ENCODE measurements around the gene ILDR1. TPM values are rescaled to one million over a fixed set of nuclear protein-coding genes. Genes with fewer than 3 reads are reported as not detected.

Gene ILDR1
- total RNA-seq, 1 experiment from 2014 or later, result 2.3 TPM

DNA sequence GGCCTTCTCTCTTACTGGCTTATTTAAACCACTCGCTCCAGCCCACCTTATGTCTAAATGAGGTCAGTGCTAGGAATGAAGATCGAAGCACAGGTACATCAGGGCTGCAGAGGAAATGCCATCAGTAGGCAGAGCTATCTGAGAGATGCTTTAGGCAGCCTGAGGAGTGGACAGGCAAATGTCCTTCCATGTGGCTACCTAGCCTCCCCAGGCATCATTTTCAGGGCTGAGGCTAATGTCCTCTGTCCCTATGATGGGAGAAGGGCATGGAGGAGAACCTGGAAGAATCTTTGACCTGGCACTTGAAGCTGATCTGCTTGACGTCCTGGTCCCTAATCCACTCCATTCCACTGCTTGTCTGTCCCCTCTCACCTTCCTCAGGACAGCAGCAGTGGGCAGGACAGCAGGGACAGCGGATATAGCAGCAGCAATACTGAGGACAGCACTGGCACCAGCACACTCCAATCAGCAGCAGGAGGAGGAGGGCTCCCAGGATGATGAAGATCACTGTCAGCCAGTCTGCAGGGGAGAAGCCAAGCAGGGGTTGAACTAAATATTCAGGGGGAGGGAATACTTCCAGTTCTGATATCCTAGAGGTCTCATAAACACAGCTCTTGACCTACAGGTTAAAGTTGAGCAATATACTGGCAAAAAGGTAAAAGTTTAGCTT is 21.0 kb downstream of the ILDR1 start (continued):
- TF ChIP-seq, protein P1, sequence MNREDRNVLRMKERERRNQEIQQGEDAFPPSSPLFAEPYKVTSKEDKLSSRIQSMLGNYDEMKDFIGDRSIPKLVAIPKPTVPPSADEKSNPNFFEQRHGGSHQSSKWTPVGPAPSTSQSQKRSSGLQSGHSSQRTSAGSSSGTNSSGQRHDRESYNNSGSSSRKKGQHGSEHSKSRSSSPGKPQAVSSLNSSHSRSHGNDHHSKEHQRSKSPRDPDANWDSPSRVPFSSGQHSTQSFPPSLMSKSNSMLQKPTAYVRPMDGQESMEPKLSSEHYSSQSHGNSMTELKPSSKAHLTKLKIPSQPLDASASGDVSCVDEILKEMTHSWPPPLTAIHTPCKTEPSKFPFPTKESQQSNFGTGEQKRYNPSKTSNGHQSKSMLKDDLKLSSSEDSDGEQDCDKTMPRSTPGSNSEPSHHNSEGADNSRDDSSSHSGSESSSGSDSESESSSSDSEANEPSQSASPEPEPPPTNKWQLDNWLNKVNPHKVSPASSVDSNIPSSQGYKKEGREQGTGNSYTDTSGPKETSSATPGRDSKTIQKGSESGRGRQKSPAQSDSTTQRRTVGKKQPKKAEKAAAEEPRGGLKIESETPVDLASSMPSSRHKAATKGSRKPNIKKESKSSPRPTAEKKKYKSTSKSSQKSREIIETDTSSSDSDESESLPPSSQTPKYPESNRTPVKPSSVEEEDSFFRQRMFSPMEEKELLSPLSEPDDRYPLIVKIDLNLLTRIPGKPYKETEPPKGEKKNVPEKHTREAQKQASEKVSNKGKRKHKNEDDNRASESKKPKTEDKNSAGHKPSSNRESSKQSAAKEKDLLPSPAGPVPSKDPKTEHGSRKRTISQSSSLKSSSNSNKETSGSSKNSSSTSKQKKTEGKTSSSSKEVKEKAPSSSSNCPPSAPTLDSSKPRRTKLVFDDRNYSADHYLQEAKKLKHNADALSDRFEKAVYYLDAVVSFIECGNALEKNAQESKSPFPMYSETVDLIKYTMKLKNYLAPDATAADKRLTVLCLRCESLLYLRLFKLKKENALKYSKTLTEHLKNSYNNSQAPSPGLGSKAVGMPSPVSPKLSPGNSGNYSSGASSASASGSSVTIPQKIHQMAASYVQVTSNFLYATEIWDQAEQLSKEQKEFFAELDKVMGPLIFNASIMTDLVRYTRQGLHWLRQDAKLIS (CRISPR knock-in tag; IDR thresholded peaks at IDR 0.05; ENCODE audit: borderline replicate concordance), result no peak
- TF ChIP-seq TEAD1 (CRISPR knock-in tag; IDR thresholded peaks at IDR 0.05), result no peak
- TF ChIP-seq ZNF121 (CRISPR knock-in tag; IDR thresholded peaks at IDR 0.05), result no peak
- TF ChIP-seq, protein P2, sequence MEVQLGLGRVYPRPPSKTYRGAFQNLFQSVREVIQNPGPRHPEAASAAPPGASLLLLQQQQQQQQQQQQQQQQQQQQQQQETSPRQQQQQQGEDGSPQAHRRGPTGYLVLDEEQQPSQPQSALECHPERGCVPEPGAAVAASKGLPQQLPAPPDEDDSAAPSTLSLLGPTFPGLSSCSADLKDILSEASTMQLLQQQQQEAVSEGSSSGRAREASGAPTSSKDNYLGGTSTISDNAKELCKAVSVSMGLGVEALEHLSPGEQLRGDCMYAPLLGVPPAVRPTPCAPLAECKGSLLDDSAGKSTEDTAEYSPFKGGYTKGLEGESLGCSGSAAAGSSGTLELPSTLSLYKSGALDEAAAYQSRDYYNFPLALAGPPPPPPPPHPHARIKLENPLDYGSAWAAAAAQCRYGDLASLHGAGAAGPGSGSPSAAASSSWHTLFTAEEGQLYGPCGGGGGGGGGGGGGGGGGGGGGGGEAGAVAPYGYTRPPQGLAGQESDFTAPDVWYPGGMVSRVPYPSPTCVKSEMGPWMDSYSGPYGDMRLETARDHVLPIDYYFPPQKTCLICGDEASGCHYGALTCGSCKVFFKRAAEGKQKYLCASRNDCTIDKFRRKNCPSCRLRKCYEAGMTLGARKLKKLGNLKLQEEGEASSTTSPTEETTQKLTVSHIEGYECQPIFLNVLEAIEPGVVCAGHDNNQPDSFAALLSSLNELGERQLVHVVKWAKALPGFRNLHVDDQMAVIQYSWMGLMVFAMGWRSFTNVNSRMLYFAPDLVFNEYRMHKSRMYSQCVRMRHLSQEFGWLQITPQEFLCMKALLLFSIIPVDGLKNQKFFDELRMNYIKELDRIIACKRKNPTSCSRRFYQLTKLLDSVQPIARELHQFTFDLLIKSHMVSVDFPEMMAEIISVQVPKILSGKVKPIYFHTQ (CRISPR knock-in tag; IDR thresholded peaks at IDR 0.05), result no peak
- TF ChIP-seq, protein P3, sequence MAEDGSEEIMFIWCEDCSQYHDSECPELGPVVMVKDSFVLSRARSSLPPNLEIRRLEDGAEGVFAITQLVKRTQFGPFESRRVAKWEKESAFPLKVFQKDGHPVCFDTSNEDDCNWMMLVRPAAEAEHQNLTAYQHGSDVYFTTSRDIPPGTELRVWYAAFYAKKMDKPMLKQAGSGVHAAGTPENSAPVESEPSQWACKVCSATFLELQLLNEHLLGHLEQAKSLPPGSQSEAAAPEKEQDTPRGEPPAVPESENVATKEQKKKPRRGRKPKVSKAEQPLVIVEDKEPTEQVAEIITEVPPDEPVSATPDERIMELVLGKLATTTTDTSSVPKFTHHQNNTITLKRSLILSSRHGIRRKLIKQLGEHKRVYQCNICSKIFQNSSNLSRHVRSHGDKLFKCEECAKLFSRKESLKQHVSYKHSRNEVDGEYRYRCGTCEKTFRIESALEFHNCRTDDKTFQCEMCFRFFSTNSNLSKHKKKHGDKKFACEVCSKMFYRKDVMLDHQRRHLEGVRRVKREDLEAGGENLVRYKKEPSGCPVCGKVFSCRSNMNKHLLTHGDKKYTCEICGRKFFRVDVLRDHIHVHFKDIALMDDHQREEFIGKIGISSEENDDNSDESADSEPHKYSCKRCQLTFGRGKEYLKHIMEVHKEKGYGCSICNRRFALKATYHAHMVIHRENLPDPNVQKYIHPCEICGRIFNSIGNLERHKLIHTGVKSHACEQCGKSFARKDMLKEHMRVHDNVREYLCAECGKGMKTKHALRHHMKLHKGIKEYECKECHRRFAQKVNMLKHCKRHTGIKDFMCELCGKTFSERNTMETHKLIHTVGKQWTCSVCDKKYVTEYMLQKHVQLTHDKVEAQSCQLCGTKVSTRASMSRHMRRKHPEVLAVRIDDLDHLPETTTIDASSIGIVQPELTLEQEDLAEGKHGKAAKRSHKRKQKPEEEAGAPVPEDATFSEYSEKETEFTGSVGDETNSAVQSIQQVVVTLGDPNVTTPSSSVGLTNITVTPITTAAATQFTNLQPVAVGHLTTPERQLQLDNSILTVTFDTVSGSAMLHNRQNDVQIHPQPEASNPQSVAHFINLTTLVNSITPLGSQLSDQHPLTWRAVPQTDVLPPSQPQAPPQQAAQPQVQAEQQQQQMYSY (CRISPR knock-in tag; IDR thresholded peaks at IDR 0.05), result peak; percentile 91
- no peak for TF ChIP-seq SMAD3 (CRISPR knock-in tag; IDR thresholded peaks at IDR 0.05; ENCODE audit: borderline replicate concordance)
- no peak for TF ChIP-seq ESRRA (CRISPR knock-in tag; IDR thresholded peaks at IDR 0.05; ENCODE audit: borderline replicate concordance)
- TF ChIP-seq, protein P4, sequence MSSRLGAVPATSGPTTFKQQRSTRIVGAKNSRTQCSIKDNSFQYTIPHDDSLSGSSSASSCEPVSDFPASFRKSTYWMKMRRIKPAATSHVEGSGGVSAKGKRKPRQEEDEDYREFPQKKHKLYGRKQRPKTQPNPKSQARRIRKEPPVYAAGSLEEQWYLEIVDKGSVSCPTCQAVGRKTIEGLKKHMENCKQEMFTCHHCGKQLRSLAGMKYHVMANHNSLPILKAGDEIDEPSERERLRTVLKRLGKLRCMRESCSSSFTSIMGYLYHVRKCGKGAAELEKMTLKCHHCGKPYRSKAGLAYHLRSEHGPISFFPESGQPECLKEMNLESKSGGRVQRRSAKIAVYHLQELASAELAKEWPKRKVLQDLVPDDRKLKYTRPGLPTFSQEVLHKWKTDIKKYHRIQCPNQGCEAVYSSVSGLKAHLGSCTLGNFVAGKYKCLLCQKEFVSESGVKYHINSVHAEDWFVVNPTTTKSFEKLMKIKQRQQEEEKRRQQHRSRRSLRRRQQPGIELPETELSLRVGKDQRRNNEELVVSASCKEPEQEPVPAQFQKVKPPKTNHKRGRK (CRISPR knock-in tag; IDR thresholded peaks at IDR 0.05; ENCODE audit: borderline replicate concordance), result no peak
- no peak for TF ChIP-seq IRF2 (CRISPR knock-in tag; IDR thresholded peaks at IDR 0.05; ENCODE audit: borderline replicate concordance, low read depth)
- TF ChIP-seq ZBTB21 (CRISPR knock-in tag; IDR thresholded peaks at IDR 0.05; ENCODE audit: borderline replicate concordance), result 0 out of 2 replicates have a peak, but pooled peaks have one; percentile 56

DNA sequence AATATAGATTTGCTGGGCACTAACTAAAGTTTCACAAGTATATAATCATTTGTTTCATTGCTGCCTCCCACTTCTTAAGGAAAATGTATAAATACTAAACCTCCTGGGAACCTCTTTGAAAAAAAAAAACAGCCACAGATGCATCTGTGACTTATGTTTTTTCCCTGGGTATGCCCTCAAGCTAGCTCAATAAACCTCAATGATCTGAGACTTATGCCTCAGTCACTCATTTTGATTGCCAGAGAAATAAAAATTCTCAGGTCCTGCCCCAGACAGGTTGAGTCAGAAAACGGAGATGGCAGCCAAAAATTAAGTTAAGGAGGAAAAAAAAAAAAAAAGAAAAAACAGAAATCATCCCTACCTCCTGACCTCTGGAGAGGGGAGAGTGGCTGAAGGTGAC is 22.1 kb downstream of the ILDR1 start:
- no peak overlapping the region for H3K4me3 Mint-ChIP-seq
- ATAC-seq (no peak), DNase-seq (ENCODE audit: low spot score) (no peak)
- POLR2A ChIA-PET, result no interaction called here
- H3K4me1 Mint-ChIP-seq, result peaks cover 45% of the 10 kb centered on the region
- no peaks in the 10 kb centered on the region for H3K27me3 Mint-ChIP-seq (ENCODE audit: low read depth)
- CTCF ChIA-PET, result no interaction called here
- H3K36me3 Mint-ChIP-seq, result no peaks in the 10 kb centered on the region; the same call in 1 of the 2 replicates
- no peaks in the 10 kb centered on the region for H3K9me3 Mint-ChIP-seq
- TF ChIP-seq MYBL2 (CRISPR knock-in tag; IDR thresholded peaks at IDR 0.05), result no peak
- TF ChIP-seq, protein P5, sequence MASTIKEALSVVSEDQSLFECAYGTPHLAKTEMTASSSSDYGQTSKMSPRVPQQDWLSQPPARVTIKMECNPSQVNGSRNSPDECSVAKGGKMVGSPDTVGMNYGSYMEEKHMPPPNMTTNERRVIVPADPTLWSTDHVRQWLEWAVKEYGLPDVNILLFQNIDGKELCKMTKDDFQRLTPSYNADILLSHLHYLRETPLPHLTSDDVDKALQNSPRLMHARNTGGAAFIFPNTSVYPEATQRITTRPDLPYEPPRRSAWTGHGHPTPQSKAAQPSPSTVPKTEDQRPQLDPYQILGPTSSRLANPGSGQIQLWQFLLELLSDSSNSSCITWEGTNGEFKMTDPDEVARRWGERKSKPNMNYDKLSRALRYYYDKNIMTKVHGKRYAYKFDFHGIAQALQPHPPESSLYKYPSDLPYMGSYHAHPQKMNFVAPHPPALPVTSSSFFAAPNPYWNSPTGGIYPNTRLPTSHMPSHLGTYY (CRISPR knock-in tag; IDR thresholded peaks at IDR 0.05), result no peak
- TF ChIP-seq OVOL2 (CRISPR knock-in tag; IDR thresholded peaks at IDR 0.05; ENCODE audit: borderline replicate concordance), result no peak
- no peak for TF ChIP-seq KAT7 (CRISPR knock-in tag; IDR thresholded peaks at IDR 0.05; ENCODE audit: borderline replicate concordance)
- no peak for TF ChIP-seq JAZF1 (CRISPR knock-in tag; IDR thresholded peaks at IDR 0.05)
- H3K27ac Mint-ChIP-seq, result no peak overlapping the region

All from WTC11 (cell line).